Osteocyte (in vitro differentiated cells): ENCODE results near the gene FRMD4B. TPM values are rescaled to one million over a fixed set of nuclear protein-coding genes. Genes with fewer than 3 reads are reported as not detected.

Experiments used
- DNase-seq: peaks from one replicate; pipeline ENCODE4 v3.0.0; 2021; ENCODE audit warnings: mixed read lengths; ENCODE audit not compliant: unreplicated experiment; ENCODE audit errors: extremely low spot score
- H3K27ac Mint-ChIP-seq: one replicate; pipeline ENCODE4 v1.8.0; 2021; ENCODE audit warnings: mild to moderate bottlenecking, mixed read lengths; ENCODE audit not compliant: unreplicated experiment
- H3K27me3 Mint-ChIP-seq: one replicate; pipeline ENCODE4 v1.8.0; 2021; ENCODE audit warnings: mixed read lengths; ENCODE audit not compliant: unreplicated experiment
- H3K36me3 Mint-ChIP-seq: one replicate; pipeline ENCODE4 v1.8.0; 2021; ENCODE audit warnings: mixed read lengths; ENCODE audit not compliant: unreplicated experiment
- H3K4me1 Mint-ChIP-seq: one replicate; pipeline ENCODE4 v1.8.0; 2021; ENCODE audit warnings: mixed read lengths; ENCODE audit not compliant: unreplicated experiment
- H3K4me3 Mint-ChIP-seq: one replicate; pipeline ENCODE4 v1.8.0; 2021; ENCODE audit warnings: mild to moderate bottlenecking, moderate library complexity, mixed read lengths; ENCODE audit not compliant: unreplicated experiment
- H3K9me3 Mint-ChIP-seq: one replicate; pipeline ENCODE4 v1.8.0; 2021; ENCODE audit warnings: mixed read lengths; ENCODE audit not compliant: unreplicated experiment
- CTCF ChIP-seq: fragments of 200-600 bp; sonication (generic); IDR thresholded peaks from 2 replicates; pipeline ENCODE4 v1.5.0; 2021; ENCODE audit warnings: antibody characterized with exemption, mild to moderate bottlenecking, moderate library complexity
- total RNA-seq: library from RNA; stranded (reverse); gene quantifications from 2 replicates; pipeline ENCODE4 v1.2.1, GENCODE V29; 2021

Gene FRMD4B
- total RNA-seq, 1 donor from 2014 or later: 1.3 TPM

GRCh38 chr3:69197922-69198530 lies 187.9 kb downstream of the FRMD4B start:
- peaks cover 13% of the 10 kb centered on the region for H3K27me3 Mint-ChIP-seq
- H3K9me3 Mint-ChIP-seq: no peaks in the 10 kb centered on the region
- peaks cover 13% of the 10 kb centered on the region for H3K4me1 Mint-ChIP-seq
- H3K27ac Mint-ChIP-seq: no peak overlapping the region
- no peak for DNase-seq
- H3K4me3 Mint-ChIP-seq: no peak overlapping the region
- TF ChIP-seq CTCF: no peak
- peaks cover 2% of the 10 kb centered on the region for H3K36me3 Mint-ChIP-seq

- Mint-ChIP-seq H3K27me3 (peaks cover 13% of the 10 kb centered on the region), H3K4me3 (no peak overlapping the region), H3K9me3 (no peaks in the 10 kb centered on the region), H3K27ac (no peak overlapping the region), H3K36me3 (peaks cover 2% of the 10 kb centered on the region), H3K4me1 (peaks cover 13% of the 10 kb centered on the region)
- no peak for TF ChIP-seq CTCF
- no peak for DNase-seq
Observed at GRCh38 chr3:69197455-69197854, 188.4 kb downstream of the FRMD4B start.

GRCh38 chr3:69196876-69197275 lies 189.0 kb downstream of the FRMD4B start:
- Mint-ChIP-seq H3K4me1 (peaks cover 13% of the 10 kb centered on the region), H3K27me3 (peaks cover 11% of the 10 kb centered on the region), H3K36me3 (peaks cover 2% of the 10 kb centered on the region), H3K4me3 (no peak overlapping the region), H3K27ac (no peak overlapping the region), H3K9me3 (no peaks in the 10 kb centered on the region)
- no peak for TF ChIP-seq CTCF
- no peak for DNase-seq

- TF ChIP-seq CTCF: no peak
- DNase-seq: no peak
- H3K9me3 Mint-ChIP-seq: no peaks in the 10 kb centered on the region
- H3K27me3 Mint-ChIP-seq: peaks cover 11% of the 10 kb centered on the region
- H3K4me3 Mint-ChIP-seq: no peak overlapping the region
- peaks cover 4% of the 10 kb centered on the region for H3K4me1 Mint-ChIP-seq
- peaks cover 2% of the 10 kb centered on the region for H3K36me3 Mint-ChIP-seq
- no peak overlapping the region for H3K27ac Mint-ChIP-seq
Observed at GRCh38 chr3:69194431-69195165, 191.3 kb downstream of the FRMD4B start.

GRCh38 chr3:69193749-69194148 lies 192.1 kb downstream of the FRMD4B start:
- peaks cover 11% of the 10 kb centered on the region for H3K27me3 Mint-ChIP-seq
- H3K36me3 Mint-ChIP-seq: peaks cover 2% of the 10 kb centered on the region
- no peaks in the 10 kb centered on the region for H3K9me3 Mint-ChIP-seq
- H3K4me1 Mint-ChIP-seq: no peaks in the 10 kb centered on the region
- H3K27ac Mint-ChIP-seq: no peak overlapping the region
- DNase-seq: no peak
- no peak for TF ChIP-seq CTCF
- H3K4me3 Mint-ChIP-seq: no peak overlapping the region
